ENCODE measurements around the gene TYMS.

The TYMS gene

DNA sequence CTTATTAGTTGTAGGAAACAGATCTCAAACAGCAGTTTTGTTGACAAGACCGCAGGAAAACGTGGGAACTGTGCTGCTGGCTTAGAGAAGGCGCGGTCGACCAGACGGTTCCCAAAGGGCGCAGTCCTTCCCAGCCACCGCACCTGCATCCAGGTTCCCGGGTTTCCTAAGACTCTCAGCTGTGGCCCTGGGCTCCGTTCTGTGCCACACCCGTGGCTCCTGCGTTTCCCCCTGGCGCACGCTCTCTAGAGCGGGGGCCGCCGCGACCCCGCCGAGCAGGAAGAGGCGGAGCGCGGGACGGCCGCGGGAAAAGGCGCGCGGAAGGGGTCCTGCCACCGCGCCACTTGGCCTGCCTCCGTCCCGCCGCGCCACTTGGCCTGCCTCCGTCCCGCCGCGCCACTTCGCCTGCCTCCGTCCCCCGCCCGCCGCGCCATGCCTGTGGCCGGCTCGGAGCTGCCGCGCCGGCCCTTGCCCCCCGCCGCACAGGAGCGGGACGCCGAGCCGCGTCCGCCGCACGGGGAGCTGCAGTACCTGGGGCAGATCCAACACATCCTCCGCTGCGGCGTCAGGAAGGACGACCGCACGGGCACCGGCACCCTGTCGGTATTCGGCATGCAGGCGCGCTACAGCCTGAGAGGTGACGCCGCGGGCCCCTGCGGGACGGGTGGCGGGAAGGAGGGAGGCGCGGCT lies at the start of gene TYMS:
Gene TYMS, plus strand, starts transcription at position 343 of the 690 bp plus-strand sequence. Its CDS starts 90 bp downstream, at position 433.
- peak; percentile 97 for FAIRE-seq

DNA sequence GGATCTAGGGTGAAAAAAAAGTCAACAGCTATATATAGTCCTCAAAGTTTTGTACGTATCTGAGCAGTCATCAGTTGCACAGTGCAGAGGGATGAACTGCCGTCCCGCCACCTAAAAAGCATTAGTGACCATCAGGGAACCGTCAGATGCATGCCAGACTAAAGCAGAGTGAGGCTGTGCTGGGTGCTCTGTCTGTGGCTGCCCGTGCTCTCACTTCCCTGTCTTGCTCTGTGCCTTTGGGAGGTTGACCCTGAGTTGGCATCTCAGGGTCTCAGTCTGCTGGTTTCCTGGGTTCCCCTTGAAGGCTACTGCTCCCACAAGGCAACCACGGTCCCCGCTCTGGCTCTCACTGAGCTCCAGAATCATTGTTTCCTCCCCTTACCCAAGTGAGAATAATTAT lies 49.5 kb upstream of the TYMS start:
- FAIRE-seq (no peak), DNase-seq (ENCODE audit: low spot score) (no peak)

More for the DNA sequence above, at the start of gene TYMS:
- DNase-seq (ENCODE audit: low spot score), result peak; percentile 96

DNA sequence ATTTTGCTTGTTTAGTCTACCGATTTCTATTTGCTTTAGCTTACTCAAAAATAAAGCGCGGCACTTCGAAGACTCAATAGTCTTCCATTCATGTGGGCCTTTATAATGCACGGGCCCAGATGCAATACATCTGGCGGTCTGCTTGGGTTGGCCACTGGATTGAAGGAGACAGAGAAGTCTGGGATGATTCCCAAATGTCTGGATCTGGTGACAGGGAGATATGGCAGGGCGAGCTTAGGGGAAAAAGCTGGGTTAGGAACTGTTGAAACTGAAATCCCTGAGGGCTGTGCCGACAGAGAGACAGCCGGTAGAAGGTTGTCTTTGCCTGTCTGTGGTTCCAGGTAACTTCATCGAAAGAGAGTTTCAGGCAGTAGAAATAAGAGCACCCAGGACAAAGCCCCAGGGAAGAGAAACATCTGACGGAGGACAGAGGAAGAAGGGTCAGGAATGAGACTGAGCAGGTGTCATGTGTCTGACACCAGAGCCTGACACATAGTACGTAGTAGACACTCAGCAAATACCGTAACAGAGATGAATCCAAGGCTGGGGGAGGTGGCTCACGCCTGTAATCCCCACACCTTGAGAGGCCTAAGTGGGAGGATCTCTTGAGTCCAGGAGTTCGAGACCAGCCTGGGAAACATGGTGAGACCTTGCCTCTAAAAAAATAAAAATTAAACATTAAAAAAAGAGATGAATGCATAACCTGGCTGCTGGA lies 47.1 kb upstream of the TYMS start:
- DNase-seq (ENCODE audit: low spot score) (no peak), FAIRE-seq (peak; percentile 23)

DNA sequence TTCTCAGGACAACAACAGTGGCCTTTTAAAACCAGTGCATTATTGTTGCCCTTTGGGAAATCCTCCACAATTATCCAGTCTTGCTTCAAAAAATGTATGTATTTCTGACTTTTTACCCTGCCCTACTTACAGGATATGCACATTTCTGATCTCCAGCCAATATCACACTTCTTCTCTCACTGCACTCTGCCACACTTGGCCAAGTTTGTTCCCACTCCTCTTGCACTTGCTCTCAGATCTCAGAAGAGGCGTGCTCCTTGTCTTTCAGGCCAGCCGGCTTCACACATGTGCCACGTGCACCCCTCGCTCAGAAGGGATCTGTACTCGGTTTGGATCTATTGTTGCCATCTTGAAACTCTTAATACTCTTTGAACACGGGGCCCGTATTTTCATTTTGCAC lies 45.3 kb upstream of the TYMS start:
- DNase-seq (ENCODE audit: low spot score) (no peak), FAIRE-seq (no peak)

DNA sequence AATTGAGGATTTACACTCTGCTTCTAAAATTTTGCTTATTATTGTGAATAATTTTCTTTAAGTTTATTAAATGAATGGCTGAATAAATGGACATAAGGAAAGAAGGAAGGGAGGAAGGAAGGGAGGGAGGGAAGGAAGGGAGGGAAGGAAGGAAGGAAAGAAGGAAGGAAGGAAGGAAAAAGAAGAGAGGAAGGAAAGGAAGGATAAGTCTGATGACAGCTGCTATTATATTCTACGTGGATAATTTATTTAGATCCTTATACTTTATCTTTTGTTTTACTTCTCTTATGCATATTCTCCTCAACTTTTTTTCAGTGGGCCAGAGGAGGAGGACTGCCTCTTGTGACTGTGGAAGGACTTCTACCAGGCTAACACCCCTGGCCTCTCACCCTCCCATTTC lies 43.3 kb upstream of the TYMS start:
- FAIRE-seq (peak; percentile 30), DNase-seq (ENCODE audit: low spot score) (no peak)

DNA sequence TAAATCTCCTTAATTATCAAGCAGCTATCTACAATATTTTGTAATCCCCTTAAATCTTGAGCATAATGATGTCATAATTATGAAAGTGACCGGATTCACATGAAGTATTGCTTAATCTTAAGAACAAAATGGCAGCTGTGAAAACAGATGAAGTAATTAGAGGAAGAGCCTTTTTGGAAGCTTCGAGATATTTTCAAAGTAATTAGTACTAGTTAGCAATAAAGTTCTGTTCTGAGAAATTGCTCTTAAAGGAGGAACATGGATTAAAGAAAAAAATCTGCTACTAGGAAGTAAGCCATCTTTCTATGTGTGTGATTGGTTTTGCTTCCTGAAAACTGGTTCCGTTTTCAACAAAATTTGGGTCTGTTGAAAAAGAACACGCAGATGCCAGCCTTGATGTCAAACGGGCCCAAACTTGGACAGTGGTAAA lies 42.3 kb upstream of the TYMS start:
- DNase-seq (ENCODE audit: low spot score), result no peak

DNA sequence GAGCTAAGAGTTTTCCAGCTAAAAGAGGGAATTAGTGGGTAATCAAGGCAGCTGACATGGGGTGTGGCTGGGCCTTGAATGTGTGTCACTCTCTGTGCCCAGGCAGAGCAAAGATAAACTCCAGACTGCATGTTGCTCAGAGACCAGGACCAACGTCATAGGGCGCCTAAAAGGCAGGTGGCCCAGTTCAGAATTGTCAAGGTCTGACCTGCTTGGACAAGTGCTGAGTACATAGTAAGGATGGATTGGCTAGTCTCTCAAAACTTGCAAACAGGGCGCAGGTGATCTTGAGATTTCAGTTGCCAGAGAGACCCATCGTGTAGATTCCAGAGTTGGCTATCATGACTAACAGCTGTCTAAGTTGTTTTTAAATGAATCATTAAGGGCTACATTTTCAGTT lies 41.7 kb upstream of the TYMS start:
- FAIRE-seq, result peak; percentile 96
- DNase-seq (ENCODE audit: low spot score), result no peak

More for the DNA sequence above, 42.3 kb upstream of the TYMS start:
- no peak for FAIRE-seq

DNA sequence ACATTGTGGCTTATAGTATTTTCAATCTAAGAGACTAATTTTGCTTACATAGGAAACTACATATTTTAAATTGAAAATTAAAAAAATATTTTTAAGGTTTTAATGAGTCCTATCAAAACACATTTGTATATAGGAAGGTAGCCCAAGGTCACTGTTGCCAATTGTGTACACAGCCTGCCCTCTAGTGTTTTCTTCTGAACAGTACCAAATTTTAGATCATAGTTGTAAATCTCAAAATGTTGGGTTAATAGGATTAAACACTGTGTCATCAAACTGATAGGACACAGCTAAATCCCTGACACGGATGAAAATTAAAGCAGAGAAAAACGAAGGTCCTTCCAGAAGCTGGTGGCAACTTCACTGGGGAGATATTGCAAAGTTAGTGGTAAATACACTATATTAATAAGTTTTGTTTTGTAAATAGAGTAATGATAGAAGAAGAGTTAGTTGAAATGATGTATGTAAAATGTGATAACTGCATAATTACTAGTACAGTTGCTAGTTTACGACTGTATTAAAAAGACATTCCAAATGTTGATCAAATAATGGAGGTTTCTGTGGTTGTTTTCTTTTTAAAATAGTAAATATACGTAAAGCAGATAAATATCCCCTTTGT lies 41.0 kb upstream of the TYMS start:
- FAIRE-seq (peak; percentile 61), DNase-seq (ENCODE audit: low spot score) (peak; percentile 64)

DNA sequence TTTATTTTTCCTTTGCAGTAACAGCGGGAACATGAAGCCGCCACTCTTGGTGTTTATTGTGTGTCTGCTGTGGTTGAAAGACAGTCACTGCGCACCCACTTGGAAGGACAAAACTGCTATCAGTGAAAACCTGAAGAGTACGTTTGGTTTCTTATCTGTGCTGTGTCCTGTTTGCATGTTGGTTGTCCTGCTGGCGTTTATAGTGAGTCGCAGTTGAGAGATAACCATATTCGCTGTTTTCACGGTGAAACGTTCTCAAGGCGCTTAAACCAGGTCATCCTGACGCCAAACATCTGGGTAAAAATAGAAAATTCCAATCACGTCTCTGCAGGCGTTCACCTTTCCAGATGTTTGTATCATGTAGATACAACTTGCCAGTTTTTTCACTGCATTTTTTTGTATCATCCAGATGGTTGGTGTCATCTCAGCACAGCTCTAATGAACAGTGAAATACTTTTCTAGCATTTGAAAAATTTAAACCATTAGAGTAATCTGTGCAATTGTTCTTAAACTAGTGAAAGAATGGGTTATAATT lies 39.4 kb upstream of the TYMS start:
- peak; percentile 42 for FAIRE-seq
- no peak for DNase-seq (ENCODE audit: low spot score)

DNA sequence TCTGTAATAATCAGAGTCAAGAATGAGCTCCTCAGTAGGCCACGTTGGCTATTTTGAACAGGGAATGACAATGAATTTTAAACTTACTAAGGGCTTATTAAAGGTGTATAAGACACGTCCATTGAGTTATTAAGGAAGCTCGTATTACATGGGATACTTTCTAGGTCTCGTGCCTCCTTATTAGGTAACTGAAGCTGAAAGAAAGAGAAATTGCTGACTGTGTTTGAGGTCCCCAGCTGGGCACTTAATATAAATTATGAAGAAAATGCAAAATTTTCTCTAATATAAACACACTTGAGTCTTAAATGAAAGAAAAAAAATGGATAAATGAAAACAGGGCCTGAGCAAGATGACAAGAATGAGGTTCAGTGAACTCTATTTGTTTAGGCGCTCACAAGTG lies 38.8 kb upstream of the TYMS start:
- FAIRE-seq, result no peak

DNA sequence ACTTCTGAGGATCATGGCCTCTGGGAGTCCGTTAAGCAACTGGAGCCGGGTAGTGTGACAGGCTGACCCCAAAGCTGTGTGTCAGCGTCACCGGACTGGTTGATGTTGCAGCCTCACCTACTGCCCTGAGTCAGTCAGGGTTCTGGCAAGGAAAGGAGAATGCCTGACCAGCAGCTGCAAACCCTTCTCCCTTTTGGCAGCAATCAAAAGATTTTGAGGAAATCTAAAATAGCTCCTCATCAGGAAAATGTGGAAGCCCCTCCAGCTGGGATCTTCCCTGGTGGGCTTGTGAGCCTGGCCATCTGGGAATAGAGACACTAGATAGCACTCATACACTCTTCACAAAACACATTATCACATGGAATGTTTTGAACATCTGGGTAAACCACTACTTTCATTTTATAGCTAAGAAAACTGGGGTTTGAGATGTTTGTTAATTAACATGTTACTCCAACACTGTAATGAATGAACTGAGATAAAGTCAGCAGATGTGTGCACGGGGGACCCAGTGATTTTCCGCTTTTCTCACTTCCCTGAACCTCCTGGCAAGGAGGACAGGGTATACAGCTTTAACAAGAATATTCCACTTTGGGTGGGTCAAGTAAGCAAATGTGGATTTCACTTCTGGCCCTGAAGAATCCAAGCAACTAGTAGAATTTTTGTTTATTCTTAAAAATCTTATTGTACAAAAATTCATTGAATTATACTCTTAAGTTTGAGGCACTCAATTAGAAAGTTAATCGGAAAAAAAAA lies 36.0 kb upstream of the TYMS start:
- no peak for DNase-seq (ENCODE audit: low spot score)

More for the DNA sequence above, 38.8 kb upstream of the TYMS start:
- DNase-seq (ENCODE audit: low spot score), result no peak

DNA sequence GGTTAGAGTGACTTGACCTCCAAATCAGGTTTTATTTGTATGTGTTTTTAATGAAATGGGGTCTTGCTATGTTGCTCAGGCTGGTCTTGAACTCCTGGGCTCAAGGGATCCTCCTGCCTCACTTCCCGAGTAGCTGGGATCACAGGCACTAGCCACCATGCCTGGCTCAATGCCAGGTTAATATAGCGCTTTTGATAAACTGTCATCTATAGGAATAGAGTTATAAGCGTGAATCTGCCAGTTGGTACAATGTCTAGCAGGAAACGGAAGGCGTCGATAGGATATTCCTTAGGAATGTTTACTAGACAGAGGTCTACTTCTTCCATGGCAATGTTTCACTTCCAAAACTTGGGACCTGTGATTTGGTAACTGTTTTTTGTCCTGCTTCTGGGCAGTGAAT lies 35.2 kb upstream of the TYMS start:
- DNase-seq (ENCODE audit: low spot score) (no peak), FAIRE-seq (no peak)

More for the DNA sequence above, 36.0 kb upstream of the TYMS start:
- no peak for FAIRE-seq

DNA sequence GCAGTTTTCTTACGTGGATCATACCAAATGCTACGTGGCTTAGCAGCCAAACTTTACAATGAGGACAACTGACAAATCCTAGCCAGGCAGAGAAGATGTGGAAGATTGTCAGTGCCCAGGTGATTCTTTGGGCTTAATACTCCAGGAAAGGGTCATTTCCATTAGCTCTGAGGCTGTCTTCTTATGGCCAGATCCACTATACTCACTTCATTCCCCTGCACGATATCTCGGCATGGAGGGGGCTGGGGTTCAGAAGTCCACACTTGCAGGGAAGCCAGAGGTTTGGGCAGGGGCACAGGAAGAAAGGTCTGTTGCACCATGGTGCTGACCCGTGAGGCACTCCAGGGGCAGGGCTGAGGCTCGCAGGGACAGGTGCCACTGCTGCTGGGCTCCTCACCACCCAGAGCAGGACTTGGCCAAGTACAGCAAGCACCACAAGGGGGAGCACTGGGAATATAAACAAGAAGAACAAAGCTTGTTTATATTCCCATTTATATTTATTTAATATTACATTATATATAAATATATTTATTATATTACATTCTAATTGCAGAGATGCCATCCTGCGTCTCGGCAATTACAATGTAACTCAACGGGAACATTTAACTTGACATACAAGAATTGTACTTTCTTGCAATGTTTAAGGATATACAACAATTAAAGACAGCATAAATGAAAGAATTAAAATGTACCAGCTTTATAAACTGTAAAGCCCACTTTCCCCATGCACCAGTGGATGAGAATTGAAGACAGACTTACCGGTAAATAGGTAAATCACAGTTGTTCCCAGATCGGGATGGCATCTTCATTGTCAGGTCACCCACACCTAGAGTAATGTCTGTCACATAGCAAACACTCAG lies 33.5 kb upstream of the TYMS start:
- DNase-seq (ENCODE audit: low spot score) (peak; percentile 74), FAIRE-seq (peak; percentile 67)

DNA sequence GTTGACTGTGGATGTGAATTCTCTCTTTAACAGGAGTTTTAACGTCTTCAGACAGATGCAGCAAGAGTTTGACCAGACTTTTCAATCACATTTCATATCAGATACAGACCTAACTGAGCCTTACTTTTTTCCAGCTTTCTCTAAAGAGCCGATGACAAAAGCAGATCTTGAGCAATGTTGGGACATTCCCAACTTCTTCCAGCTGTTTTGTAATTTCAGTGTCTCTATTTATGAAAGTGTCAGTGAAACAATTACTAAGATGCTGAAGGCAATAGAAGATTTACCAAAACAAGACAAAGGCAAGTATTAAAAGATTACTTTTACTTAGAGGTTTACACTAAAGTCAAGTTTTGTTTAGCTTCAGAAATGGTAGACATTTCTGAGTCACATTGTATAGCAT lies 30.2 kb upstream of the TYMS start:
- no peak for DNase-seq (ENCODE audit: low spot score)
- no peak for FAIRE-seq

DNA sequence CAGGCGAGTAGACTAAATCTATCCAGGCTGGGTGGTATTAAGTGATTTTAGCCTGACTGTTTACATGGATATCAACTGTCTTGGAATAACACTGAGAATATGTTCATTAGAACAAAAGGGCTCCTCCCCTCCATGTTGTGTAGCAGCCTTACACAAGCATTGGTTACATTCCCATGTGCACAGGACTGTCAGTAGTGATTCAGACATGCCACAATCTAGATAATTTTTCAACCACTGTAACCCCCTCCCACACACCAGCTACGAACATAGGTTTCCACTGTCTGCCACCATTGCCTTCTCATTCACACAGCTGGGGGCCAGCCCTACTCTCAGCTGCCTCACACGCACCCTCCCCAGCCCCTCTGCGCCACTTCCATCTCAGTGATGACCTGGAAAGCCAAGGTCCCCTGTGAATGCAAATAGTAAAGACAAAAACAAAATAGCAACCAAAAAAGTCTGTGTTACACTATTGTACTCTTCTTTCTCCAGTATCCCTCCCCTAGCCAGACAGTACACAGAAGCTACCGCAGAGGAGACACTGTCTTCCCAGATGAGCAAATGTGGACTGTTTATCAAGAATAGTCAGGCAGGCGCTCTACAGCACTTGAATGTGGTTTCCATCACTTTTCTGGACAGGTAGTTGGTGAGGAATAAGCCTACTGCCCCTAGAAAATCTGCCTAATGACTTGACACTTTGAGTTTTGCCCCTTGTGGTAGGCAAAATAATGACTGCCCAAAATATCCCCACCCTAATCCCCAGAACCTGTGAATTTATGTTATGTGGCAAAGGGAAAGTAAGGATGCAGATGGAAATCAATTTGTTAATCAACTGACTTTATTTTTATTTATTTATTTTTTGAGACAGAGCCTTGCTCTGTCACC lies 27.9 kb upstream of the TYMS start:
- no peak for DNase-seq (ENCODE audit: low spot score)
- FAIRE-seq, result peak; percentile 79

DNA sequence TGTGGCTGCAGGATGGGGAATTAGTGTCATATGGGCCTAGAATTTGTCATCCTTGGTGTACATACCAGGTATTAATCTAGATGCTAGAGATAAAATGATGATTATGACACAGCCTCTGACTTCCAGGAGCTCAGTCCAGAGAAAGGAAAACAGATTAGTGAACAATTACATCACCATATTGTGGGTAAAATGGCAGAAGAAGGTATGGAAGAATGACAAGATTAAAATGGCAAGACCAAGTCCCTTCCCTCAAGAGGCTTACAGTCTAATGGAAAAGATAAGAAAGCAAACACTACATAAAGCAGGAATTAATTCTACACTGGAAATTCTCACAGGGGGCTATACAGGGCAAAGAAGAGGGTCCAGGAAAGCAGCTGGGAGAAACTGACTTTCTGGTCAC lies 25.9 kb upstream of the TYMS start:
- FAIRE-seq (no peak), DNase-seq (ENCODE audit: low spot score) (no peak)

DNA sequence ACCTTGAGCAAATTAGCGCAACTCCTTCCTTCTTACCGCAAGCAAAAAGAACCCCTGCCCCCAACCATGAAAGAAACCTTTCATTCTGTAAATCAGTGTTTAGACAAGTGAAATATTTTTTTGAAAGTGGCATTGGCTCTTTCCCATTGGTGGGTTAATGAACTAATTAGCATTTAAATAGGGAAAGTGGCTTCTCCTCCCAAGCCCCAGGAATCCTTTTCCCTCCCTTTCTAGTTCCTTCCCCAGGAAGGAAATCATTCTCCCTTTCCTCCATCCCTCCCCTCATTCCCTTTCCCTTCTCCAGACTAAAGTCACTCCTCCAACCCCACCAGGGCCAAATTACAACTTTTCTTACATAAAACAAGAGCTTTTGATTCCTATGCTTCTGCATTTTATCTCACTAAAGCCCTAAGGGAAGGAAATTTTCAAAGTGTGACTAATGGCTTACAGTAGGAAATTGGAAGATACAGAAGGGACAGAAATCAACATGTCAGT lies 22.9 kb upstream of the TYMS start:
- DNase-seq (ENCODE audit: low spot score) (no peak), FAIRE-seq (no peak)

DNA sequence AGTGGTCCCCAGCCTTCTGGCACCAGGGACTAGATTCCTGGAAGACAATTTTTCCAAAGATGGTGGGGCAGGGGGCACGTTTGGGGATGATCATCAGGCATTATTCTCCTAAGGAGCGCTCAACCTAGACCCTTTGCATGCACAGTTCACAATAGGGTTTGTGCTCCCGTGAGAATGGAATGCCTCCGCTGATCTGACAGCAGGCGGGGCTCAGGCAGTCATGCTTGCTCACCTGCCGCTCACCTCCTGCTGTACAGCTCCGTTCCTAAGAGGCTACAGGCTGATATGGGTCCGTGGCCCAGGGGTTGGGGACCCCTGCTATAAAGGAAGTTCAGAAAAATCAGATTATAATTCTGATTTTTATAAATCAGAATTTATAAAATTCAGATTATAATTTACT lies 22.3 kb upstream of the TYMS start:
- FAIRE-seq, result peak; percentile 87

DNA sequence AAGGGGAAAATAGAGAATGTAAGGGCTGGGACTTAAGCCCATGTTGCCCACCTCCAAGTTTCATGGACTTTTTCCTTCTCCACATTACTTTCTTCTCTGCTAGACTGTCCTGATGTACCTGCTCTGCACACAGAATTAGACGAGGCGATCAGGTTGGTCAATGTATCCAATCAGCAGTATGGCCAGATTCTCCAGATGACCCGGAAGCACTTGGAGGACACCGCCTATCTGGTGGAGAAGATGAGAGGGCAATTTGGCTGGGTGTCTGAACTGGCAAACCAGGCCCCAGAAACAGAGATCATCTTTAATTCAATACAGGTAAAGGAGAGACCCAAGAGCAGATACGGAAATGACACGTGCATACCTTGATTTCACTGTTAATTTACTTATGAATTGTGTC lies 16.2 kb upstream of the TYMS start:
- DNase-seq (ENCODE audit: low spot score), result no peak
- FAIRE-seq, result peak; percentile 17

More for the DNA sequence above, 22.3 kb upstream of the TYMS start:
- DNase-seq (ENCODE audit: low spot score), result no peak

All from urothelium cell line (cell line).